Effector memory CD8-positive, alpha-beta T cell (primary cell): ENCODE data around the gene CNTD1.

Experiments used
- ATAC-seq: fragments of 150-1000 bp; cut with Tn5 transposase; replicated peaks from 2 replicates; pipeline ENCODE4 v1.10.0; 2021; ENCODE audit warnings: mild to moderate bottlenecking, moderate library complexity
- DNase-seq, 3 experiments: peaks; one replicate each; pipeline ENCODE4 v3.0.0; 2021
- H3K27ac Mint-ChIP-seq, 2 donors: one replicate each; pipeline ENCODE4 v1.8.0; 2022; ENCODE audit warnings: mild to moderate bottlenecking in 2 of 2, mixed read lengths in 2 of 2, moderate library complexity in 2 of 2
- H3K27me3 Mint-ChIP-seq, 2 donors: one replicate each; pipeline ENCODE4 v1.8.0; 2022; ENCODE audit warnings: mixed read lengths in 2 of 2
- H3K36me3 Mint-ChIP-seq: one replicate; pipeline ENCODE4 v1.8.0; 2022; ENCODE audit warnings: mild to moderate bottlenecking, moderate library complexity, mixed read lengths; ENCODE audit not compliant: insufficient read depth
- H3K4me1 Mint-ChIP-seq, 2 donors: one replicate each; pipeline ENCODE4 v1.8.0; 2022; ENCODE audit warnings: low read depth in 2 of 2, mixed read lengths in 2 of 2
- H3K4me3 Mint-ChIP-seq, 2 donors: one replicate each; pipeline ENCODE4 v1.8.0; 2022; ENCODE audit warnings: mild to moderate bottlenecking in 2 of 2, mixed read lengths in 2 of 2, moderate library complexity in 2 of 2
- H3K9me3 Mint-ChIP-seq, 2 donors: one replicate each; pipeline ENCODE4 v1.8.0; 2022; ENCODE audit warnings: mixed read lengths in 2 of 2

The CNTD1 gene

DNA sequence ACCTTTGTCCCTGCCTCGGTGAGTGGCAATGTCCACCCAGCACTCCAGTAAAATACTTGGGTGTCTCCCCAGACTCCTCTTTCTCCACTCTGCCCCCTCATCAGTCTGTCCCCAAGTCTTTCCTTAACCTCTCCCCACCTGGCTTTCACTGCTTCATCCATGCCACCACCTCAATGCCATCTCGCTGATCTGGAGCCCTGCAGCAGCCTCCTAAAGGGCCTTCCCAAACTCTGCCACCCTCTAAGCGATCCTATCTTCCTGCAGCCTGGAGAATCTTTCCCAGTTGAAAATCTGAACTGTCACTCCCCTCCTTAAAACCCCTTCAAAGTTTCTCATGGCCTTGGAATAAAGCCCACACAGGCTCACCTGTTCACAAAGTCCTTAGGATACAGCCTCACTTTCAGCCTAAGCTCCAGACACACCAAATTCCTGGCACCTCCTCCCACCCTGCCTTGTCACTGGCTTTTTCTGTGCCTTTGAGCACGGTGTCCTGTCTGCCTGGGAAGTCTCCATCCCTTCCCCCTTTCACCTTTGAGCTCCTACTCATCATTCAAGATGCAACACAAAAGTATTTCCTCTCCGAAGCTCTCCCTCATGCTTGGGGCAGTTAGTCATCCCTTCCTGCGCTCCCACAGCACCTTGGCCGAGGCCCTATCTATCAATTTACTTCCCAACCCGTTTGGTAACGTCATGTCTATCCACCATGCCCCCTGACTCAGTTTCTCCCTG lies 15.4 kb upstream of the CNTD1 start:
- H3K27me3 Mint-ChIP-seq = peaks cover 64 to 88% of the 10 kb centered on the region in 2 donors
- peaks cover 17 to 26% of the 10 kb centered on the region in 2 donors for H3K4me1 Mint-ChIP-seq
- DNase-seq (no peak), ATAC-seq (no peak)
- peaks cover 12% of the 10 kb centered on the region for H3K36me3 Mint-ChIP-seq
- H3K27ac Mint-ChIP-seq = no peak overlapping the region
- no peak overlapping the region for H3K4me3 Mint-ChIP-seq
- no peaks in the 10 kb centered on the region for H3K9me3 Mint-ChIP-seq

DNA sequence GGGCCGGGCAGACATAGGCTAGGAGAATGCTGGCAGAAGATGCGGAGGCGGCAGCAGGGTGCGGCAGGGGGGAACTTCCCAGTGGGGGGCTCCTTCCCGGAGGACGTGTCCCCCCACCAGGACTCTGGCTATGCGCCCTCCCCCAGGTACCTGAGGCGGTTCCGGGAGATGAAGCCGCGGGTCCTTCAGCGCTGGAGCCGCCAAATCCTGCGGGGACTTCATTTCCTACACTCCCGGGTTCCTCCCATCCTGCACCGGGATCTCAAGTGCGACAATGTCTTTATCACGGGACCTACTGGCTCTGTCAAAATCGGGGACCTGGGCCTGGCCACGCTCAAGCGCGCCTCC lies 14.9 kb upstream of the CNTD1 start:
- Mint-ChIP-seq H3K4me3 (no peak overlapping the region), H3K4me1 (peaks cover 17 to 26% of the 10 kb centered on the region in 2 donors), H3K36me3 (peaks cover 11% of the 10 kb centered on the region), H3K27me3 (peaks cover 66 to 94% of the 10 kb centered on the region in 2 donors), H3K27ac (no peak overlapping the region), H3K9me3 (no peaks in the 10 kb centered on the region)
- DNase-seq (no peak), ATAC-seq (no peak)

- ATAC-seq (no peak), DNase-seq (no peak)
- Mint-ChIP-seq H3K4me3 (peak overlapping the region; percentile 8 to 37), H3K27ac (no peak overlapping the region), H3K9me3 (no peaks in the 10 kb centered on the region), H3K27me3 (peaks cover 70 to 94% of the 10 kb centered on the region in 2 donors), H3K36me3 (peaks cover 4% of the 10 kb centered on the region), H3K4me1 (peaks cover 14 to 22% of the 10 kb centered on the region in 2 donors)
These were observed 14.3 kb upstream of the CNTD1 start for GRCh38 chr17:42784409-42784808.

DNA sequence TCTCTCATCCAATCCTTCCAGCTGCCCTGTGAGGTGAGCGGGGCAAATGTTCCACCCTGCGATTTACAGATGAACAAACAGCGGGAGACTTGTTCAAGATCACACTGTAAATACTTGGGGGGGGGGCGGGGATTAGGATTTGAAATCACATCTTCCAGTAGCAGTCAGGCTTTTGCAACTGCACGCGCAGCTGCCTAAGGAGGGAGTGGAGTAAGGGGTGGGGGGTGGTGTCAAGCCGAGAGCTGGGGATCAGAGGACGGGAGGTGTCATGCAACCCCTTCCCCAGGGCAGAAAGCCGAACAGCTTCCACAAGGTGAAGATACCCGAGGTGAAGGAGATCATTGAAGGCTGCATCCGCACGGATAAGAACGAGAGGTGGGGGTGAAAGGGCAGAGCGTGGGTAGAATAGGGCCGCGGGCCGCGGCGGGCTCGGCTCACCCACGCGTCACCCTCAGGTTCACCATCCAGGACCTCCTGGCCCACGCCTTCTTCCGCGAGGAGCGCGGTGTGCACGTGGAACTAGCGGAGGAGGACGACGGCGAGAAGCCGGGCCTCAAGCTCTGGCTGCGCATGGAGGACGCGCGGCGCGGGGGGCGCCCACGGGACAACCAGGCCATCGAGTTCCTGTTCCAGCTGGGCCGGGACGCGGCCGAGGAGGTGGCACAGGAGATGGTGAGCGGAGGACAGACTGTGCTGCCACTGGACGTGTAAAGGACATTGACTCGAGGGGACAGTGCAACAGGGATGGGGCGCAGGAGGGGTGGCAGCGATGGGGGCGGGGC lies 13.7 kb upstream of the CNTD1 start:
- no peak overlapping the region for H3K27ac Mint-ChIP-seq
- H3K36me3 Mint-ChIP-seq = no peaks in the 10 kb centered on the region
- ATAC-seq = peak; percentile 53
- peaks cover 9 to 17% of the 10 kb centered on the region in 2 donors for H3K4me1 Mint-ChIP-seq
- no peaks in the 10 kb centered on the region for H3K9me3 Mint-ChIP-seq
- peak overlapping the region; percentile 8 to 37 for H3K4me3 Mint-ChIP-seq
- no peak for DNase-seq
- peaks cover 73 to 88% of the 10 kb centered on the region in 2 donors for H3K27me3 Mint-ChIP-seq

DNA sequence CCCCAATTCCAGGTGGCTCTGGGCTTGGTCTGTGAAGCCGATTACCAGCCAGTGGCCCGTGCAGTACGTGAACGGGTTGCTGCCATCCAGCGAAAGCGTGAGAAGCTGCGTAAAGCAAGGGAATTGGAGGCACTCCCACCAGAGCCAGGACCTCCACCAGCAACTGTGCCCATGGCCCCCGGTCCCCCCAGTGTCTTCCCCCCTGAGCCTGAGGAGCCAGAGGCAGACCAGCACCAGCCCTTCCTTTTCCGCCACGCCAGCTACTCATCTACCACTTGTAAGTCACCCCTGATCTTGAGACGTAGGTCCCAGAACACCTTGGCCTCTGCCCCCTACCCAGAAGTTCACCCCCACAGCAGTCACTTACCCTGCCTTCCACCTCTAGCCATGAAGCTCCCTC lies 11.4 kb upstream of the CNTD1 start:
- Mint-ChIP-seq H3K36me3 (no peaks in the 10 kb centered on the region), H3K27me3 (peaks cover 67 to 70% of the 10 kb centered on the region in 2 donors), H3K9me3 (no peaks in the 10 kb centered on the region), H3K27ac (no peak overlapping the region), H3K4me1 (peaks cover 9 to 17% of the 10 kb centered on the region in 2 donors), H3K4me3 (no peak overlapping the region)
- ATAC-seq = no peak
- no peak for DNase-seq

DNA sequence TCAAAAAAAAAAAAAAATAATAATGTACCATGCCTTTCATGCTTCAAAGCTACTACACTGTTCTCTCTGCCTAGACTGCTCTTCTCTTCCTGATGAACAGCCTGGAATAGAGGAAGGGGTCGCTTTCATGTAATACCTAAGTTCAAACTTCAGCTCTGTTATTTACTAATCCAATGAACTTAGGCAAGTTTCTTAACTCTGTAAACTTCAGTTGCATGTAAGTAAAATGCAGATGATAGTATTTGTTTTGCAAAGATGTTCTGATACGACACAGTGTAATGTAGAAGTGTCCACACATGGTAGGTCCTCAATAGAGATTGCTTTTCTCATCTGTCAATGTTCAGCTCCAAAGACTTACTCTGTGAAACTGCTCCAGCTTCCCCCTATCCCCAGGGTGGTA lies 6.7 kb upstream of the CNTD1 start:
- ATAC-seq = no peak

GRCh38 chr17:42792545-42792944 lies 6.1 kb upstream of the CNTD1 start:
- Mint-ChIP-seq H3K4me3 (no peak overlapping the region), H3K27ac (no peak overlapping the region), H3K27me3 (peaks cover 17 to 20% of the 10 kb centered on the region in 2 donors), H3K36me3 (no peaks in the 10 kb centered on the region), H3K4me1 (peaks cover 8 to 21% of the 10 kb centered on the region in 2 donors), H3K9me3 (no peaks in the 10 kb centered on the region)
- ATAC-seq (no peak), DNase-seq (no peak)

More for the DNA sequence above, 6.7 kb upstream of the CNTD1 start:
- Mint-ChIP-seq H3K36me3 (no peaks in the 10 kb centered on the region), H3K27me3 (peaks cover 23 to 26% of the 10 kb centered on the region in 2 donors), H3K27ac (no peak overlapping the region), H3K9me3 (no peaks in the 10 kb centered on the region), H3K4me1 (peaks cover 7 to 18% of the 10 kb centered on the region in 2 donors), H3K4me3 (no peak overlapping the region)
- no peak for DNase-seq

- no peak for DNase-seq
- Mint-ChIP-seq H3K27me3 (peaks cover 0 to 4% of the 10 kb centered on the region in 2 donors), H3K36me3 (peaks cover 10% of the 10 kb centered on the region), H3K27ac (peak overlapping the region in 1 of 2 donors; percentile 58), H3K4me3 (no peak overlapping the region), H3K4me1 (peaks cover 16 to 33% of the 10 kb centered on the region in 2 donors), H3K9me3 (no peaks in the 10 kb centered on the region)
- ATAC-seq = no peak
These were observed 3.6 kb upstream of the CNTD1 start for GRCh38 chr17:42795061-42795460.

GRCh38 chr17:42795465-42795864 lies 3.2 kb upstream of the CNTD1 start:
- Mint-ChIP-seq H3K27ac (peak overlapping the region; percentile 46 to 58), H3K36me3 (peaks cover 10% of the 10 kb centered on the region), H3K9me3 (no peaks in the 10 kb centered on the region), H3K4me1 (peaks cover 16 to 33% of the 10 kb centered on the region in 2 donors), H3K4me3 (no peak overlapping the region), H3K27me3 (no peaks in the 10 kb centered on the region)
- DNase-seq = no peak
- ATAC-seq = no peak

GRCh38 chr17:42796066-42796758 lies 2.4 kb upstream of the CNTD1 start:
- Mint-ChIP-seq H3K4me1 (peaks cover 16 to 33% of the 10 kb centered on the region in 2 donors), H3K27ac (peak overlapping the region in 1 of 2 donors; percentile 58), H3K36me3 (peaks cover 10% of the 10 kb centered on the region), H3K27me3 (no peaks in the 10 kb centered on the region), H3K9me3 (no peaks in the 10 kb centered on the region), H3K4me3 (peak overlapping the region in 1 of 2 donors; percentile 30)
- ATAC-seq (no peak), DNase-seq (no peak)

- ATAC-seq (no peak), DNase-seq (no peak)
- H3K9me3 Mint-ChIP-seq = no peaks in the 10 kb centered on the region
- H3K4me1 Mint-ChIP-seq = peaks cover 16 to 33% of the 10 kb centered on the region in 2 donors
- peak overlapping the region in 1 of 2 donors; percentile 31 for H3K27ac Mint-ChIP-seq
- no peaks in the 10 kb centered on the region for H3K27me3 Mint-ChIP-seq
- H3K36me3 Mint-ChIP-seq = peaks cover 10% of the 10 kb centered on the region
- H3K4me3 Mint-ChIP-seq = peak overlapping the region; percentile 87 to 97
These were observed 1.3 kb upstream of the CNTD1 start for GRCh38 chr17:42797067-42798007.

DNA sequence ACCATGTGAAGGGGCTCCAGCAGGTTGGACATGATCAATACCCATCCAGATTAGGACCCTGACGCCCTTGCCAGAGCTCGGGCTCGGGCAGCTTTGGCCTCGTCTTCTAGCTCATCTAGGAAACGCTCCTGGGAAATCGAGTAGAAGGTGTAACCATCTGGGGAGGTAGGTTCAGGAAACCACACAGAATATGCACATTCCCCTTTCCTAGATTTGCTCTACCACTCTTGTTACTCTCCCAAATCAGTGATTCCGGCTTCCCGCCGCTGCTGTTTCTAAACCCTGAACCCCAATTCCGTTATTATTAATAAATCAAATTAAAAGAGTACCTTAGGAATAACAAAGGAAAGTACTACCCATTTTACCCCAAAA lies 664 bp upstream of the CNTD1 start:
- Mint-ChIP-seq H3K4me3 (peak overlapping the region; percentile 87 to 97), H3K4me1 (peaks cover 16 to 33% of the 10 kb centered on the region in 2 donors), H3K9me3 (no peaks in the 10 kb centered on the region), H3K27me3 (no peaks in the 10 kb centered on the region), H3K27ac (peak overlapping the region; percentile 91 to 95), H3K36me3 (peaks cover 10% of the 10 kb centered on the region)
- ATAC-seq = no peak
- no peak for DNase-seq
